ENCODE measurements around the gene LSP1. TPM values are rescaled to one million over a fixed set of nuclear protein-coding genes. Genes with fewer than 3 reads are reported as not detected.

LSP1 gene
- total and polyA plus RNA-seq, 2 of the 13 experiments (the other 11 are each of a cell fraction or from before 2014, with no cell fraction given), result 0.59 to 1.00 TPM

DNA sequence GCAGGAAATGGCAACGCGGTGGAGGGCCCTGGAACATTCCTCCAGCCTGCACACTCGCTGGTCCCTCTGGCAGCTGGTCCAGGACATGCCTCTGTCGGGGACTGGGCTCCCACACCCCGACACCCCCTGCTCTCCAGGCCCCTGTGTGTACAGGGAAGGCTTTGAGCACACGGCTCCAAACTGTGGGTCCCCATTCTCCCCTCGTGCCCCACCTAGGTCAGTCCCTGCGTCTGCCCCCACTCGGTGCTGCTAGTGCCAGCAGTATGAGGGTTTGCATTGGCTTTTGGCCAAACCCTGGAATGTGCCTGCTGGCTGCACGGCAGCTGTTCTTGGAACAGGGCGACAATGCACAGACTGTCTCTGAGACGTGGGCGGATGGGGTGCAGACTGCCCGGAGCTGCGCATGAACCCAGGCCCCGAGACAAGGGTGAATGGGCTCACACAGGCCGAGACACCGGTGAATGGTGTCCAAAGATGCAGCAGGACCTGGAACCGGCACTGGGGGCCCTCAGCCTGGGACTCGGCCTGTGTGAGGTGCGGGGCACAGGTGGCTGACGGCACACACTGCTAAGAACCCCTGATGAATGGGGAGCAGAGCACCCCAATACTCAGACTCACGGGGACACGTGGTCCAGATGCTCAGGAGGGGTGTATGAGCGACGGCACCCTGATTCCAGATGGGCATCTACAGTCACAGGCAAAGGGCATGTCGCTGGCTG is 25.6 kb upstream of the LSP1 start (continued):
- TF ChIP-seq CEBPB (IDR thresholded peaks at IDR 0.05; ENCODE audit: borderline replicate concordance, low read depth, low read length) (no peak), ZNF747 (CRISPR knock-in tag; IDR thresholded peaks at IDR 0.05; ENCODE audit: borderline replicate concordance) (no peak), KDM3A (CRISPR knock-in tag; IDR thresholded peaks at IDR 0.05; ENCODE audit: low read depth) (0 out of 2 replicates have a peak, but pooled peaks have one; percentile 24), MBNL3 (CRISPR knock-in tag; conservative IDR thresholded peaks at IDR 0.05) (no peak), ZNF180 (CRISPR knock-in tag; IDR thresholded peaks at IDR 0.05; ENCODE audit: borderline replicate concordance, low read depth) (no peak), ZNF83 (CRISPR knock-in tag; IDR thresholded peaks at IDR 0.05; ENCODE audit: borderline replicate concordance) (0 out of 2 replicates have a peak, but pooled peaks have one; percentile 41), ZNF292 (CRISPR knock-in tag; IDR thresholded peaks at IDR 0.05; ENCODE audit: borderline replicate concordance, low read depth) (peak; percentile 68; the same call in 1 of the 2 replicates), ZNF605 (CRISPR knock-in tag; IDR thresholded peaks at IDR 0.05) (peak; percentile 60; the same call in 1 of the 2 replicates), CBX1 (IDR thresholded peaks at IDR 0.05; ENCODE audit: low read depth) (no peak), SP5 (CRISPR knock-in tag; IDR thresholded peaks at IDR 0.05; ENCODE audit: borderline replicate concordance, low read depth) (no peak), ATAD3A (CRISPR knock-in tag; IDR thresholded peaks at IDR 0.05) (no peak), KMT2A (CRISPR knock-in tag; IDR thresholded peaks at IDR 0.05) (no peak), IKZF1 (IDR thresholded peaks at IDR 0.05) (no peak), MTA1 (CRISPR knock-in tag; IDR thresholded peaks at IDR 0.05; ENCODE audit: borderline replicate concordance) (peak; percentile 53; the same call in 1 of the 2 replicates), MIXL1 (CRISPR knock-in tag; IDR thresholded peaks at IDR 0.05) (no peak)
- TF ChIP-seq, protein P1, sequence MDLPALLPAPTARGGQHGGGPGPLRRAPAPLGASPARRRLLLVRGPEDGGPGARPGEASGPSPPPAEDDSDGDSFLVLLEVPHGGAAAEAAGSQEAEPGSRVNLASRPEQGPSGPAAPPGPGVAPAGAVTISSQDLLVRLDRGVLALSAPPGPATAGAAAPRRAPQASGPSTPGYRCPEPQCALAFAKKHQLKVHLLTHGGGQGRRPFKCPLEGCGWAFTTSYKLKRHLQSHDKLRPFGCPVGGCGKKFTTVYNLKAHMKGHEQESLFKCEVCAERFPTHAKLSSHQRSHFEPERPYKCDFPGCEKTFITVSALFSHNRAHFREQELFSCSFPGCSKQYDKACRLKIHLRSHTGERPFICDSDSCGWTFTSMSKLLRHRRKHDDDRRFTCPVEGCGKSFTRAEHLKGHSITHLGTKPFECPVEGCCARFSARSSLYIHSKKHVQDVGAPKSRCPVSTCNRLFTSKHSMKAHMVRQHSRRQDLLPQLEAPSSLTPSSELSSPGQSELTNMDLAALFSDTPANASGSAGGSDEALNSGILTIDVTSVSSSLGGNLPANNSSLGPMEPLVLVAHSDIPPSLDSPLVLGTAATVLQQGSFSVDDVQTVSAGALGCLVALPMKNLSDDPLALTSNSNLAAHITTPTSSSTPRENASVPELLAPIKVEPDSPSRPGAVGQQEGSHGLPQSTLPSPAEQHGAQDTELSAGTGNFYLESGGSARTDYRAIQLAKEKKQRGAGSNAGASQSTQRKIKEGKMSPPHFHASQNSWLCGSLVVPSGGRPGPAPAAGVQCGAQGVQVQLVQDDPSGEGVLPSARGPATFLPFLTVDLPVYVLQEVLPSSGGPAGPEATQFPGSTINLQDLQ (CRISPR knock-in tag; IDR thresholded peaks at IDR 0.05), result no peak
- TF ChIP-seq, protein P2, sequence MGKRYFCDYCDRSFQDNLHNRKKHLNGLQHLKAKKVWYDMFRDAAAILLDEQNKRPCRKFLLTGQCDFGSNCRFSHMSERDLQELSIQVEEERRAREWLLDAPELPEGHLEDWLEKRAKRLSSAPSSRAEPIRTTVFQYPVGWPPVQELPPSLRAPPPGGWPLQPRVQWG (CRISPR knock-in tag; IDR thresholded peaks at IDR 0.05; ENCODE audit: borderline replicate concordance, low read depth), result no peak
- TF ChIP-seq, protein P3, sequence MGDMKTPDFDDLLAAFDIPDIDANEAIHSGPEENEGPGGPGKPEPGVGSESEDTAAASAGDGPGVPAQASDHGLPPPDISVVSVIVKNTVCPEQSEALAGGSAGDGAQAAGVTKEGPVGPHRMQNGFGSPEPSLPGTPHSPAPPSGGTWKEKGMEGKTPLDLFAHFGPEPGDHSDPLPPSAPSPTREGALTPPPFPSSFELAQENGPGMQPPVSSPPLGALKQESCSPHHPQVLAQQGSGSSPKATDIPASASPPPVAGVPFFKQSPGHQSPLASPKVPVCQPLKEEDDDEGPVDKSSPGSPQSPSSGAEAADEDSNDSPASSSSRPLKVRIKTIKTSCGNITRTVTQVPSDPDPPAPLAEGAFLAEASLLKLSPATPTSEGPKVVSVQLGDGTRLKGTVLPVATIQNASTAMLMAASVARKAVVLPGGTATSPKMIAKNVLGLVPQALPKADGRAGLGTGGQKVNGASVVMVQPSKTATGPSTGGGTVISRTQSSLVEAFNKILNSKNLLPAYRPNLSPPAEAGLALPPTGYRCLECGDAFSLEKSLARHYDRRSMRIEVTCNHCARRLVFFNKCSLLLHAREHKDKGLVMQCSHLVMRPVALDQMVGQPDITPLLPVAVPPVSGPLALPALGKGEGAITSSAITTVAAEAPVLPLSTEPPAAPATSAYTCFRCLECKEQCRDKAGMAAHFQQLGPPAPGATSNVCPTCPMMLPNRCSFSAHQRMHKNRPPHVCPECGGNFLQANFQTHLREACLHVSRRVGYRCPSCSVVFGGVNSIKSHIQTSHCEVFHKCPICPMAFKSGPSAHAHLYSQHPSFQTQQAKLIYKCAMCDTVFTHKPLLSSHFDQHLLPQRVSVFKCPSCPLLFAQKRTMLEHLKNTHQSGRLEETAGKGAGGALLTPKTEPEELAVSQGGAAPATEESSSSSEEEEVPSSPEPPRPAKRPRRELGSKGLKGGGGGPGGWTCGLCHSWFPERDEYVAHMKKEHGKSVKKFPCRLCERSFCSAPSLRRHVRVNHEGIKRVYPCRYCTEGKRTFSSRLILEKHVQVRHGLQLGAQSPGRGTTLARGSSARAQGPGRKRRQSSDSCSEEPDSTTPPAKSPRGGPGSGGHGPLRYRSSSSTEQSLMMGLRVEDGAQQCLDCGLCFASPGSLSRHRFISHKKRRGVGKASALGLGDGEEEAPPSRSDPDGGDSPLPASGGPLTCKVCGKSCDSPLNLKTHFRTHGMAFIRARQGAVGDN (CRISPR knock-in tag; IDR thresholded peaks at IDR 0.05), result peak; percentile 96
- TF ChIP-seq, protein P4, sequence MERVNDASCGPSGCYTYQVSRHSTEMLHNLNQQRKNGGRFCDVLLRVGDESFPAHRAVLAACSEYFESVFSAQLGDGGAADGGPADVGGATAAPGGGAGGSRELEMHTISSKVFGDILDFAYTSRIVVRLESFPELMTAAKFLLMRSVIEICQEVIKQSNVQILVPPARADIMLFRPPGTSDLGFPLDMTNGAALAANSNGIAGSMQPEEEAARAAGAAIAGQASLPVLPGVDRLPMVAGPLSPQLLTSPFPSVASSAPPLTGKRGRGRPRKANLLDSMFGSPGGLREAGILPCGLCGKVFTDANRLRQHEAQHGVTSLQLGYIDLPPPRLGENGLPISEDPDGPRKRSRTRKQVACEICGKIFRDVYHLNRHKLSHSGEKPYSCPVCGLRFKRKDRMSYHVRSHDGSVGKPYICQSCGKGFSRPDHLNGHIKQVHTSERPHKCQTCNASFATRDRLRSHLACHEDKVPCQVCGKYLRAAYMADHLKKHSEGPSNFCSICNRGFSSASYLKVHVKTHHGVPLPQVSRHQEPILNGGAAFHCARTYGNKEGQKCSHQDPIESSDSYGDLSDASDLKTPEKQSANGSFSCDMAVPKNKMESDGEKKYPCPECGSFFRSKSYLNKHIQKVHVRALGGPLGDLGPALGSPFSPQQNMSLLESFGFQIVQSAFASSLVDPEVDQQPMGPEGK (CRISPR knock-in tag; IDR thresholded peaks at IDR 0.05), result peak; percentile 81

All from HepG2 (cell line).